Measurements from ENCODE around the gene FAM8A1.

- no peak for TF ChIP-seq CTCF (conservative IDR thresholded peaks at IDR 0.05 in 1 of 2, IDR thresholded peaks at IDR 0.05 in 1 of 2; ENCODE audit: extremely low read depth in 1 of 2, insufficient read depth in 1 of 2, low read depth in 1 of 2, low read length in 2 of 2)
- TF ChIP-seq EZH2 (IDR thresholded peaks at IDR 0.05; ENCODE audit: borderline replicate concordance, low read length): no peak
Measured at GRCh38 chr6:17653198-17653882, 53.2 kb downstream of the FAM8A1 start.
